Upper lobe of left lung (tissue), 4 donors: ENCODE data around the gene ZER1.
A peak's percentile ranks its signal among the peaks of the same experiment; 100 is the strongest.

Experiments used
- CTCF ChIP-seq, 6 experiments: fragments of 450-650 bp in 4 of 6; fragments of 200-600 bp in 2 of 6; sonication (generic) in 2 of 6; IDR thresholded peaks; one replicate each; pipeline ENCODE4 v1.5.1; 2016 to 2019; ENCODE audit warnings: antibody characterized with exemption in 6 of 6
- POLR2A ChIP-seq, 4 donors: fragments of 450-650 bp; IDR thresholded peaks; one replicate each; pipeline ENCODE4 v1.5.1; 2016 to 2017; ENCODE audit warnings: antibody characterized with exemption in 4 of 4, mild to moderate bottlenecking in 2 of 4

GRCh38 chr9:128689293-128689774 lies 82.4 kb downstream of the ZER1 start:
- TF ChIP-seq POLR2A (IDR thresholded peaks at IDR 0.05), result peak in 1 of 4 donors; percentile 92
- no peak for TF ChIP-seq CTCF (IDR thresholded peaks at IDR 0.05)
